ENCODE results near the gene MEF2B.

The MEF2B gene

DNA sequence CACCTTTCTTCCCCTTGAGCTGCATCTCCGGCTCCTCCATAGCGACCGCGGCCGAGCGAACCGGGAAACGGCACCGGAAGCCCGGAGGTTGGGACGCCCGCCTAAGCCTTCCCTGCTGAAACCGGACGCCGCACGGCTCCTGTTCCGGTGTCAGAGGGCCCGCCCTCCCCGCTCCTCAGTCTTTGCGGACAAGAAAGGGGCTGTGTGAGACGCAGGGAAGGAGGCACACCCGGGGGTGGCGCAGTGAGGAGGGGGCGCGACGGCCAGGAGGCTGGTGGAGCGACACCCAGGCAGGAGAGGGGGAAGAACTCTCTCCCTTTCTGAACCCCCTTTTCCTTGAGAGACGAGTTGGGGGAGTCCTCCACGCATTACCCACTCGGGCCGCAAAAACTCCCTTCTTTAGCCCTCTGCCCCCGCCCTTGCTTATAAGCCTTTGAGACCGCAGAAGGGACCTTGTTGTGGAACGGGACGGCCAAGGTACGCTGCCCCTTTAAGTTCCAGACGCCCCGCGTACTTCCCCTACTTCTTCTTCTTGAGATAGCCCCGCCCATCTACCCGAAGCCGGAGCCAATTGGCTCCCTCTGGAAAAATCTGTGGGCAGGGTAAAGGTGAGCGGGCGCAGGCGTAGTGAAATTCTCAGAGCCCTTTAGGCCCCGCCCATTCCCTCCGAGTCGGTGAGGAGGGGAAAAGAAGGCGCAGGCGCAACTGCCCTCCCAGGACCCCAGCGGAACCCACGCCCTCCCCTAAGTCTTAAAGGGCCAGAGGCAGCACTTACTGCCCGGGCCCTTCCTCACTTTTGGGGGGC is 22.2 kb upstream of the MEF2B start, which contains the start of the genes BORCS8 and RFXANK (continued):
- TF ChIP-seq, protein P1, sequence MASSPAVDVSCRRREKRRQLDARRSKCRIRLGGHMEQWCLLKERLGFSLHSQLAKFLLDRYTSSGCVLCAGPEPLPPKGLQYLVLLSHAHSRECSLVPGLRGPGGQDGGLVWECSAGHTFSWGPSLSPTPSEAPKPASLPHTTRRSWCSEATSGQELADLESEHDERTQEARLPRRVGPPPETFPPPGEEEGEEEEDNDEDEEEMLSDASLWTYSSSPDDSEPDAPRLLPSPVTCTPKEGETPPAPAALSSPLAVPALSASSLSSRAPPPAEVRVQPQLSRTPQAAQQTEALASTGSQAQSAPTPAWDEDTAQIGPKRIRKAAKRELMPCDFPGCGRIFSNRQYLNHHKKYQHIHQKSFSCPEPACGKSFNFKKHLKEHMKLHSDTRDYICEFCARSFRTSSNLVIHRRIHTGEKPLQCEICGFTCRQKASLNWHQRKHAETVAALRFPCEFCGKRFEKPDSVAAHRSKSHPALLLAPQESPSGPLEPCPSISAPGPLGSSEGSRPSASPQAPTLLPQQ (tag by site-specific recombination; IDR thresholded peaks at IDR 0.05): peak; percentile 99
- TF ChIP-seq KLF1 (tag by site-specific recombination; IDR thresholded peaks at IDR 0.05): peak; percentile 47; the same call in 1 of the 2 replicates
- no peak for TF ChIP-seq ZNF654 (tag by site-specific recombination; IDR thresholded peaks at IDR 0.05; ENCODE audit: low read depth)
- peak; percentile 98 for TF ChIP-seq ZFP69B (tag by site-specific recombination; IDR thresholded peaks at IDR 0.05)
- TF ChIP-seq, protein P2, sequence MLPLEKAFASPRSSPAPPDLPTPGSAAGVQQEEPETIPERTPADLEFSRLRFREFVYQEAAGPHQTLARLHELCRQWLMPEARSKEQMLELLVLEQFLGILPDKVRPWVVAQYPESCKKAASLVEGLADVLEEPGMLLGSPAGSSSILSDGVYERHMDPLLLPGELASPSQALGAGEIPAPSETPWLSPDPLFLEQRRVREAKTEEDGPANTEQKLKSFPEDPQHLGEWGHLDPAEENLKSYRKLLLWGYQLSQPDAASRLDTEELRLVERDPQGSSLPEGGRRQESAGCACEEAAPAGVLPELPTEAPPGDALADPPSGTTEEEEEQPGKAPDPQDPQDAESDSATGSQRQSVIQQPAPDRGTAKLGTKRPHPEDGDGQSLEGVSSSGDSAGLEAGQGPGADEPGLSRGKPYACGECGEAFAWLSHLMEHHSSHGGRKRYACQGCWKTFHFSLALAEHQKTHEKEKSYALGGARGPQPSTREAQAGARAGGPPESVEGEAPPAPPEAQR (tag by site-specific recombination; IDR thresholded peaks at IDR 0.05): peak; percentile 43; the same call in 1 of the 2 replicates
- no peak for TF ChIP-seq ZNF155 (tag by site-specific recombination; IDR thresholded peaks at IDR 0.05)
- TF ChIP-seq ZNF366 (tag by site-specific recombination; conservative IDR thresholded peaks at IDR 0.05): peak; percentile 81
- peak; percentile 82 for TF ChIP-seq YY2 (tag by site-specific recombination; IDR thresholded peaks at IDR 0.05)
- peak; percentile 76 for TF ChIP-seq YY1 (tag by site-specific recombination; IDR thresholded peaks at IDR 0.05)
- TF ChIP-seq ZBTB21 (tag by site-specific recombination; IDR thresholded peaks at IDR 0.05): peak; percentile 32; the same call in 1 of the 2 replicates
- TF ChIP-seq ZNF548 (tag by site-specific recombination; IDR thresholded peaks at IDR 0.05): no peak
- TF ChIP-seq ZNF184 (tag by site-specific recombination; IDR thresholded peaks at IDR 0.05): peak; percentile 62; the same call in 1 of the 2 replicates
- 0 out of 2 replicates have a peak, but pooled peaks have one; percentile 61 for TF ChIP-seq KLF10 (tag by site-specific recombination; IDR thresholded peaks at IDR 0.05)
- TF ChIP-seq, protein P3, sequence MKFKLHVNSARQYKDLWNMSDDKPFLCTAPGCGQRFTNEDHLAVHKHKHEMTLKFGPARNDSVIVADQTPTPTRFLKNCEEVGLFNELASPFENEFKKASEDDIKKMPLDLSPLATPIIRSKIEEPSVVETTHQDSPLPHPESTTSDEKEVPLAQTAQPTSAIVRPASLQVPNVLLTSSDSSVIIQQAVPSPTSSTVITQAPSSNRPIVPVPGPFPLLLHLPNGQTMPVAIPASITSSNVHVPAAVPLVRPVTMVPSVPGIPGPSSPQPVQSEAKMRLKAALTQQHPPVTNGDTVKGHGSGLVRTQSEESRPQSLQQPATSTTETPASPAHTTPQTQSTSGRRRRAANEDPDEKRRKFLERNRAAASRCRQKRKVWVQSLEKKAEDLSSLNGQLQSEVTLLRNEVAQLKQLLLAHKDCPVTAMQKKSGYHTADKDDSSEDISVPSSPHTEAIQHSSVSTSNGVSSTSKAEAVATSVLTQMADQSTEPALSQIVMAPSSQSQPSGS (tag by site-specific recombination; IDR thresholded peaks at IDR 0.05; ENCODE audit: low read depth): no peak
- TF ChIP-seq, protein P4, sequence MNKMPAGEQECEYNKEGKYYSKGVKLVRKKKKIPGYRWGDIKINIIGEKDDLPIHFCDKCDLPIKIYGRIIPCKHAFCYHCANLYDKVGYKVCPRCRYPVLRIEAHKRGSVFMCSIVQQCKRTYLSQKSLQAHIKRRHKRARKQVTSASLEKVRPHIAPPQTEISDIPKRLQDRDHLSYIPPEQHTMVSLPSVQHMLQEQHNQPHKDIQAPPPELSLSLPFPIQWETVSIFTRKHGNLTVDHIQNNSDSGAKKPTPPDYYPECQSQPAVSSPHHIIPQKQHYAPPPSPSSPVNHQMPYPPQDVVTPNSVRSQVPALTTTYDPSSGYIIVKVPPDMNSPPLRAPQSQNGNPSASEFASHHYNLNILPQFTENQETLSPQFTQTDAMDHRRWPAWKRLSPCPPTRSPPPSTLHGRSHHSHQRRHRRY (tag by site-specific recombination; IDR thresholded peaks at IDR 0.05): no peak
- TF ChIP-seq ZBTB20 (tag by site-specific recombination; IDR thresholded peaks at IDR 0.05): peak; percentile 42; the same call in 1 of the 2 replicates
- peak; percentile 79 for TF ChIP-seq ZNF24 (tag by site-specific recombination; IDR thresholded peaks at IDR 0.05)
- peak; percentile 19; the same call in 1 of the 2 replicates for TF ChIP-seq ZNF623 (tag by site-specific recombination; IDR thresholded peaks at IDR 0.05)
- TF ChIP-seq KLF16 (tag by site-specific recombination; IDR thresholded peaks at IDR 0.05): peak; percentile 88
- peak; percentile 66; the same call in 1 of the 2 replicates for TF ChIP-seq ZNF391 (tag by site-specific recombination; IDR thresholded peaks at IDR 0.05; ENCODE audit: borderline replicate concordance, low read depth)
- TF ChIP-seq ZXDB (tag by site-specific recombination; IDR thresholded peaks at IDR 0.05): peak; percentile 84
- peak; percentile 71 for TF ChIP-seq ZBTB17 (tag by site-specific recombination; IDR thresholded peaks at IDR 0.05)
- TF ChIP-seq ZNF394 (tag by site-specific recombination; IDR thresholded peaks at IDR 0.05; ENCODE audit: borderline replicate concordance): peak; percentile 64
- TF ChIP-seq ZNF416 (tag by site-specific recombination; IDR thresholded peaks at IDR 0.05): no peak
- TF ChIP-seq, protein P5, sequence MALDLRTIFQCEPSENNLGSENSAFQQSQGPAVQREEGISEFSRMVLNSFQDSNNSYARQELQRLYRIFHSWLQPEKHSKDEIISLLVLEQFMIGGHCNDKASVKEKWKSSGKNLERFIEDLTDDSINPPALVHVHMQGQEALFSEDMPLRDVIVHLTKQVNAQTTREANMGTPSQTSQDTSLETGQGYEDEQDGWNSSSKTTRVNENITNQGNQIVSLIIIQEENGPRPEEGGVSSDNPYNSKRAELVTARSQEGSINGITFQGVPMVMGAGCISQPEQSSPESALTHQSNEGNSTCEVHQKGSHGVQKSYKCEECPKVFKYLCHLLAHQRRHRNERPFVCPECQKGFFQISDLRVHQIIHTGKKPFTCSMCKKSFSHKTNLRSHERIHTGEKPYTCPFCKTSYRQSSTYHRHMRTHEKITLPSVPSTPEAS (tag by site-specific recombination; IDR thresholded peaks at IDR 0.05): peak; percentile 62; the same call in 1 of the 2 replicates
- no peak for TF ChIP-seq PRDM1 (tag by site-specific recombination; IDR thresholded peaks at IDR 0.05)
- TF ChIP-seq ZNF677 (tag by site-specific recombination; IDR thresholded peaks at IDR 0.05): no peak
- TF ChIP-seq REPIN1 (tag by site-specific recombination; IDR thresholded peaks at IDR 0.05; ENCODE audit: low read depth): no peak
- TF ChIP-seq BCL11B (tag by site-specific recombination; IDR thresholded peaks at IDR 0.05; ENCODE audit: low read depth): no peak
- peak; percentile 83 for TF ChIP-seq ZBTB8A (tag by site-specific recombination; IDR thresholded peaks at IDR 0.05)
- peak; percentile 73 for TF ChIP-seq SP3 (tag by site-specific recombination; IDR thresholded peaks at IDR 0.05)

All from HEK293 (cell line).